ENCODE data around the gene HLF.

- TF ChIP-seq CTCF (IDR thresholded peaks at IDR 0.05; ENCODE audit: extremely low read depth in 1 of 2, insufficient read depth in 1 of 2, low read depth in 1 of 2, low read length in 2 of 2): no peak
- no peak for TF ChIP-seq POLR2A (IDR thresholded peaks at IDR 0.05; ENCODE audit: low read depth, low read length)
- no peak for TF ChIP-seq POLR2AphosphoS5 (IDR thresholded peaks at IDR 0.05; ENCODE audit: insufficient read depth, low read depth, low read length)
Measured at GRCh38 chr17:55284944-55285339, 20.2 kb downstream of the HLF start.

Measured in endothelial cell of umbilical vein (primary cell).